Neutrophil (primary cell): Measurements from ENCODE around the gene ASB1.
A peak's percentile ranks its signal among the peaks of the same experiment; 100 is the strongest.

Experiments used
- H3K27ac ChIP-seq: fragments of 200-600 bp; sonication (generic); 2 replicates; pipeline ENCODE4 v1.5.1; 2016; ENCODE audit warnings: mild to moderate bottlenecking, moderate library complexity
- H3K27me3 ChIP-seq: fragments of 200-600 bp; sonication (generic); 2 replicates; pipeline ENCODE4 v1.6.0; 2016; ENCODE audit warnings: mild to moderate bottlenecking
- H3K36me3 ChIP-seq: fragments of 200-600 bp; sonication (generic); 2 replicates; pipeline ENCODE4 v1.5.1; 2017
- H3K4me1 ChIP-seq, 2 experiments: fragments of 200-600 bp in 1 of 2; sonication (generic) in 1 of 2; 1 replicate in 1 of 2; 2 replicates in 1 of 2; pipeline versions ENCODE4 v1.5.1 to v1.6.1; 2013 to 2016; ENCODE audit warnings: low read depth in 1 of 2, low read length in 1 of 2, mild to moderate bottlenecking in 1 of 2, moderate library complexity in 1 of 2; ENCODE audit not compliant: control insufficient read depth in 1 of 2, insufficient read depth in 1 of 2
- H3K4me3 ChIP-seq, 2 experiments: fragments of 200-600 bp in 1 of 2; sonication (generic) in 1 of 2; 1 replicate in 1 of 2; 2 replicates in 1 of 2; pipeline ENCODE4 v1.5.1; 2013 to 2016; ENCODE audit warnings: low read depth in 1 of 2, low read length in 1 of 2, mild to moderate bottlenecking in 1 of 2, moderate library complexity in 1 of 2
- H3K9me3 ChIP-seq: fragments of 200-600 bp; sonication (generic); 2 replicates; pipeline ENCODE4 v1.5.1; 2016
- TF ChIP-seq, protein P1 (sequence below): fragments of 200-600 bp; sonication (generic); IDR thresholded peaks from 2 replicates; pipeline ENCODE4 v1.5.1; 2016; ENCODE audit warnings: antibody characterized with exemption

The ASB1 gene

DNA sequence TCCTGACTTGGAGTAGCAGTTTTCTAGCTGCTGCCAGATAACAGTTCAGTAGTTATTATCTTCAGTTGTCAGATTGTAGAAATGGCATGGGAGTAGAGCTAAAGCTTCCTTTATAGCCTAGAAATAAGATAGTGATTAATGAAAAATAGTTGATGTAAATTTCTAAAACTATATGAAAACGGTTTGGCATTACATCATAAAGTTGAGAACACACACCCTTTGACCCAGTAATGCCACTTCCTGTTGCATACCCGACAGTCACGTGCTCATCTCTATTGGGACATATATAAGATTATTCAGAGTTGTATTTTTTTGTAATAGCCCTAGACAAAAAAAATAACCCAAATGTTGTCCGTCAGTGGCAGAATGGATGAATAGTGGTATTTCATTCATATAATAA is 39.4 kb upstream of the ASB1 start:
- no peaks in the 10 kb centered on the region for H3K27me3 ChIP-seq
- peaks cover 66 to 70% of the 10 kb centered on the region in 2 experiments for H3K4me1 ChIP-seq
- H3K27ac ChIP-seq = peak overlapping the region; percentile 66
- no peak overlapping the region for H3K4me3 ChIP-seq
- H3K36me3 ChIP-seq = no peaks in the 10 kb centered on the region
- no peaks in the 10 kb centered on the region for H3K9me3 ChIP-seq
- TF ChIP-seq, protein P1, sequence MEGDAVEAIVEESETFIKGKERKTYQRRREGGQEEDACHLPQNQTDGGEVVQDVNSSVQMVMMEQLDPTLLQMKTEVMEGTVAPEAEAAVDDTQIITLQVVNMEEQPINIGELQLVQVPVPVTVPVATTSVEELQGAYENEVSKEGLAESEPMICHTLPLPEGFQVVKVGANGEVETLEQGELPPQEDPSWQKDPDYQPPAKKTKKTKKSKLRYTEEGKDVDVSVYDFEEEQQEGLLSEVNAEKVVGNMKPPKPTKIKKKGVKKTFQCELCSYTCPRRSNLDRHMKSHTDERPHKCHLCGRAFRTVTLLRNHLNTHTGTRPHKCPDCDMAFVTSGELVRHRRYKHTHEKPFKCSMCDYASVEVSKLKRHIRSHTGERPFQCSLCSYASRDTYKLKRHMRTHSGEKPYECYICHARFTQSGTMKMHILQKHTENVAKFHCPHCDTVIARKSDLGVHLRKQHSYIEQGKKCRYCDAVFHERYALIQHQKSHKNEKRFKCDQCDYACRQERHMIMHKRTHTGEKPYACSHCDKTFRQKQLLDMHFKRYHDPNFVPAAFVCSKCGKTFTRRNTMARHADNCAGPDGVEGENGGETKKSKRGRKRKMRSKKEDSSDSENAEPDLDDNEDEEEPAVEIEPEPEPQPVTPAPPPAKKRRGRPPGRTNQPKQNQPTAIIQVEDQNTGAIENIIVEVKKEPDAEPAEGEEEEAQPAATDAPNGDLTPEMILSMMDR = no peak

DNA sequence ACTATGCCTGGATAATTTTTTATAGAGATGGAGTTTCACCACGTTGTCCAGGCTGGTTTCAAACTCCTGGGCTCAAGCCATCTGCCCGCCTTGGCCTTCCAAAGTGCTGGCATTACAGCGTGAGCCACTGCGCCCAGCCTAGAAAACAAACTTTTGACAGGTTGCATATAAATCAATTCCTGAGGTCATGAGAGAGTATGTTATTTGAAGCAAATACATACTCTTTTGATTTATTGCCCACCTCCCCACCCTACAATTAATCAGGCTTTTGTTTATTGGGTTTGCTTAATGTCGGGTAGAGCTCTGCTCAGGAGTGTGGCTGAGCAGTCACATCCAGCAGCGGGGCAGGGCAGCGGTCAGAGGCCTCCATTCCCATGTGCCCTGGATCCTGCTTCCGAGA is 37.9 kb upstream of the ASB1 start:
- Histone ChIP-seq H3K9me3 (no peaks in the 10 kb centered on the region), H3K36me3 (no peaks in the 10 kb centered on the region), H3K4me3 (no peak overlapping the region), H3K4me1 (peaks cover 52 to 55% of the 10 kb centered on the region in 2 experiments), H3K27ac (no peak overlapping the region), H3K27me3 (no peaks in the 10 kb centered on the region)
- TF ChIP-seq, protein P1 = no peak

DNA sequence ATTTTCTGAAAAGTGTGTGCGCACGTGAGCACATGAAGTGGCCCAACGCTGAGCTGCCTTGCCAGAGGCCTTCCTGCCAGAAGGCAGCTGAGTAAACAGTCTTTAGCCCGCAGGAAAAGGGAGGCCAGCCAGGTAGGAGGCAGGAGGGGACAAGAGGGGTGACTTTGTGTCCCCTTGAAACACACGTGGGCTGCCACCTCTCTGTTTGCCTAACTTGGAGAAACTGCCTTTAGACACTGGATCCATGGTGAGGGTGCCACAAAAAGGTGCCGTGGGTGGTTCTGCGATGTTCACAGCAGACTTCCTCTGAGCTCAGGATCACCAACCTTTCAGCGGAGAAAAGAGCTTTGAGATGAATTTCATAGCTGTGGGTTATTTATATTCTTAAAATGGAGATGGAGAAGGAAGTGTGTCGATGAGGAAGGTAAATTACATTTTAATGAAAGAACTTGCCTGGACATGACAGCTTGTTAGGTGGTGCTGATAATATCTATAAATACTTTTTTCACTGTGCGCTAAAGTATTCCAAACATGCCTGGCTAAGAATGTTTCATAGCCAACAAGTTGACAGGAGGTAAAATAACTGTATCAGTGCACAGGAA is 36.6 kb upstream of the ASB1 start:
- peaks cover 39 to 44% of the 10 kb centered on the region in 2 experiments for H3K4me1 ChIP-seq
- H3K27ac ChIP-seq = no peak overlapping the region
- TF ChIP-seq, protein P1 = no peak
- H3K4me3 ChIP-seq = no peak overlapping the region
- H3K27me3 ChIP-seq = no peaks in the 10 kb centered on the region
- no peaks in the 10 kb centered on the region for H3K36me3 ChIP-seq
- no peaks in the 10 kb centered on the region for H3K9me3 ChIP-seq

DNA sequence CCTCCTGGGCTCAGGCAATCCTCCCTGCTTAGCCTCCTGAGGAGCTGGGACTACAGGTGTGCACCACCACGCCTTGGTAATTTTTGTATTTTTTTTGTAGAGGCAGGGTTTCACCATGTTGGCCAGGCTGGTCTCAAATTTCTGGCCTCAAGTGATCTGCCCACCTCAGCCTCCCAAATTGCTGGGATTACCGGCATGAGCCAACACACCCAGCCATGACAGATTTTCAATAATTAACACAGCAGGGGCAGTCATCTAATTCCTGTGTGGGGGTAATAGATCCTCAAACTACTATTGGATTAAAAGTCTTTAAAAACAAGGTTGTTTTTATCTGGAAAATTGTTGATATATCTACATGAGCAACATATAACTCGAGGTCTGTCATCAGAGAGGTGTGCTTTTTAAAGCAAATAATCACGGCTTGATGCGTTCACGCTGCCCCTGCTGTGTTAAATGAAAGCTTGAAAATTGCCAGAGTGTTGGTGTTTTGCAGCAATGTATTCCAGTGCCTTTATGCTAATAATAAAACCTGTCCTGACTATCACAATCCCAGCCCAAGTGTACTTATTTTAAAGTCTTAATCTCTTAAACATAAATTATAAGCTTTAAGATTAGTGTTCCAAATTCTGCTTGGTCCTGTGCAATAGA is 35.6 kb upstream of the ASB1 start:
- Histone ChIP-seq H3K4me1 (peaks cover 28 to 33% of the 10 kb centered on the region in 2 experiments), H3K9me3 (no peaks in the 10 kb centered on the region), H3K27ac (no peak overlapping the region), H3K27me3 (no peaks in the 10 kb centered on the region), H3K36me3 (no peaks in the 10 kb centered on the region), H3K4me3 (no peak overlapping the region)
- TF ChIP-seq, protein P1 = no peak

DNA sequence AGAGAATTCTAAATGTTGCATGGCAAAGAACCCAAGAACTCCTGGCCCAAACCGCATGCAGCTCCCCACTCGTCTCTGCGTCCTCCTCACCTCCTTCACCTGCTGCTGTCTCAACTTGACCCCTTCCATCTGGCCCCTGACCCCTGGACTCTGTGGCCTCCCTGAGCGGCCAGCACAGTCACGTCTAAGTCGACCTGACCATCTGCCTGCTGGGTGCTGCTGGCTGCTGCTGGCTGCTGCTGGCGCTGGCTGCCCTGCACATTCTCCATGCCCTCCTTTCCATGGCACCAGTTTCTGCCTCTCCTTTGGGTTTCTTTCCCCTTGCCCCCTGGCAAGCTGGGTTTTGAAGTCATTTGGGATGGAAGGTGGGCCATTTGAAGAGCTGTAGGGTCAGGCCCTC is 30.1 kb upstream of the ASB1 start:
- H3K27ac ChIP-seq = no peak overlapping the region
- TF ChIP-seq, protein P1 = no peak
- no peaks in the 10 kb centered on the region for H3K9me3 ChIP-seq
- no peaks in the 10 kb centered on the region for H3K4me1 ChIP-seq
- H3K27me3 ChIP-seq = no peaks in the 10 kb centered on the region
- H3K4me3 ChIP-seq = no peak overlapping the region
- H3K36me3 ChIP-seq = no peaks in the 10 kb centered on the region
